ENCODE measurements around the gene KLHL2. TPM values are rescaled to one million over a fixed set of nuclear protein-coding genes. Genes with fewer than 3 reads are reported as not detected.

The KLHL2 gene
- total RNA-seq, 4 donors from 2014 or later = 3.6 to 7.9 (median 6.4) TPM

- no peaks in the 10 kb centered on the region for H3K9me3 ChIP-seq
- no peak for ATAC-seq
- intact Hi-C loops (cut with DNase I; ENCODE audit: low total_unique reads) = no loop called here
- H3K4me1 ChIP-seq = no peaks in the 10 kb centered on the region
- H3K27ac ChIP-seq = no peak overlapping the region
- no peak for DNase-seq
- no peaks in the 10 kb centered on the region for H3K27me3 ChIP-seq
- TF ChIP-seq POLR2A (IDR thresholded peaks at IDR 0.05) (no peak), CTCF (IDR thresholded peaks at IDR 0.05 in 4 of 5, conservative IDR thresholded peaks at IDR 0.05 in 1 of 5) (no peak)
- in situ Hi-C loops (cut with MboI; ENCODE audit: low sequenced_read_pairs in 4 of 4) = no loop called here
- H3K4me3 ChIP-seq = no peak overlapping the region
- H3K36me3 ChIP-seq = peaks cover 0 to 6% of the 10 kb centered on the region in 2 donors
These were observed 102.1 kb downstream of the KLHL2 start for GRCh38 chr4:165309456-165309855.

- Histone ChIP-seq H3K27me3 (no peaks in the 10 kb centered on the region), H3K36me3 (peaks cover 0 to 6% of the 10 kb centered on the region in 2 donors), H3K4me3 (no peak overlapping the region), H3K4me1 (no peaks in the 10 kb centered on the region), H3K9me3 (no peaks in the 10 kb centered on the region), H3K27ac (no peak overlapping the region)
- DNase-seq = no peak
- no peak for ATAC-seq
- intact Hi-C loops (cut with DNase I; ENCODE audit: low total_unique reads) (no loop called here), in situ Hi-C loops (cut with MboI; ENCODE audit: low sequenced_read_pairs in 4 of 4) (loop anchor here in 1 of 4 donors (10.0 kb wide), 1 partner anchor 188 kb away; no protein-coding TSS in a partner anchor)
- TF ChIP-seq CTCF (IDR thresholded peaks at IDR 0.05 in 4 of 5, conservative IDR thresholded peaks at IDR 0.05 in 1 of 5) (no peak), POLR2A (IDR thresholded peaks at IDR 0.05) (no peak)
These were observed 105.1 kb downstream of the KLHL2 start for GRCh38 chr4:165312506-165312905.

- ATAC-seq (no peak), DNase-seq (no peak)
- in situ Hi-C loops (cut with MboI; ENCODE audit: low sequenced_read_pairs in 4 of 4) = loop anchor here in 1 of 4 donors (10.0 kb wide), 1 partner anchor 194 kb away; no protein-coding TSS in a partner anchor
- TF ChIP-seq POLR2A (IDR thresholded peaks at IDR 0.05) = no peak
- no peak for TF ChIP-seq CTCF (IDR thresholded peaks at IDR 0.05 in 4 of 5, conservative IDR thresholded peaks at IDR 0.05 in 1 of 5)
- Histone ChIP-seq H3K27me3 (no peaks in the 10 kb centered on the region), H3K27ac (no peak overlapping the region), H3K9me3 (no peaks in the 10 kb centered on the region), H3K4me1 (no peaks in the 10 kb centered on the region), H3K4me3 (no peak overlapping the region), H3K36me3 (no peaks in the 10 kb centered on the region)
- intact Hi-C loops (cut with DNase I; ENCODE audit: low total_unique reads) = no loop called here
These were observed 111.7 kb downstream of the KLHL2 start for GRCh38 chr4:165319030-165319429.

- no peaks in the 10 kb centered on the region for H3K27me3 ChIP-seq
- TF ChIP-seq CTCF (IDR thresholded peaks at IDR 0.05 in 4 of 5, conservative IDR thresholded peaks at IDR 0.05 in 1 of 5) (no peak), POLR2A (IDR thresholded peaks at IDR 0.05) (no peak)
- no peaks in the 10 kb centered on the region for H3K4me1 ChIP-seq
- H3K36me3 ChIP-seq = no peaks in the 10 kb centered on the region
- intact Hi-C loops (cut with DNase I; ENCODE audit: low total_unique reads) = no loop called here
- no peaks in the 10 kb centered on the region for H3K9me3 ChIP-seq
- in situ Hi-C loops (cut with MboI; ENCODE audit: low sequenced_read_pairs in 4 of 4) = loop anchor here in 1 of 4 donors (10.0 kb wide), 1 partner anchor 195 kb away; no protein-coding TSS in a partner anchor
- no peak for ATAC-seq
- H3K27ac ChIP-seq = no peak overlapping the region
- no peak for DNase-seq
- H3K4me3 ChIP-seq = no peak overlapping the region
These were observed 112.1 kb downstream of the KLHL2 start for GRCh38 chr4:165319509-165319908.
